ENCODE results near the gene GRID2. TPM values are rescaled to one million over a fixed set of nuclear protein-coding genes. Genes with fewer than 3 reads are reported as not detected.

GRID2 gene
- total RNA-seq, 2 experiments from 2014 or later = not detected

GRCh38 chr4:92733231-92733630 lies 429.5 kb downstream of the GRID2 start:
- Mint-ChIP-seq H3K27ac (no peak overlapping the region), H3K36me3 (ENCODE audit: low read depth) (no peaks in the 10 kb centered on the region), H3K27me3 (ENCODE audit: low read depth) (no peaks in the 10 kb centered on the region), H3K4me1 (ENCODE audit: low read depth) (no peaks in the 10 kb centered on the region), H3K4me3 (no peak overlapping the region), H3K9me3 (no peaks in the 10 kb centered on the region)
- CTCF ChIA-PET = no interaction called here
- DNase-seq = no peak
- intact Hi-C loops (cut with micrococcal nuclease) = no loop called here

GRCh38 chr4:92735025-92735665 lies 431.4 kb downstream of the GRID2 start:
- Mint-ChIP-seq H3K27ac (no peak overlapping the region), H3K9me3 (no peaks in the 10 kb centered on the region), H3K4me1 (ENCODE audit: low read depth) (no peaks in the 10 kb centered on the region), H3K4me3 (no peak overlapping the region), H3K27me3 (ENCODE audit: low read depth) (no peaks in the 10 kb centered on the region), H3K36me3 (ENCODE audit: low read depth) (no peaks in the 10 kb centered on the region)
- no peak for DNase-seq
- intact Hi-C loops (cut with micrococcal nuclease) = no loop called here
- CTCF ChIA-PET = no interaction called here

- no peak for DNase-seq
- H3K4me1 Mint-ChIP-seq (ENCODE audit: low read depth) = no peaks in the 10 kb centered on the region
- H3K27ac Mint-ChIP-seq = no peak overlapping the region
- no peaks in the 10 kb centered on the region for H3K36me3 Mint-ChIP-seq (ENCODE audit: low read depth)
- intact Hi-C loops (cut with micrococcal nuclease) = no loop called here
- no peak overlapping the region for H3K4me3 Mint-ChIP-seq
- CTCF ChIA-PET = no interaction called here
- H3K9me3 Mint-ChIP-seq = peaks cover 2% of the 10 kb centered on the region
- no peaks in the 10 kb centered on the region for H3K27me3 Mint-ChIP-seq (ENCODE audit: low read depth)
Observed at GRCh38 chr4:92760433-92760832, 456.7 kb downstream of the GRID2 start.

DNA sequence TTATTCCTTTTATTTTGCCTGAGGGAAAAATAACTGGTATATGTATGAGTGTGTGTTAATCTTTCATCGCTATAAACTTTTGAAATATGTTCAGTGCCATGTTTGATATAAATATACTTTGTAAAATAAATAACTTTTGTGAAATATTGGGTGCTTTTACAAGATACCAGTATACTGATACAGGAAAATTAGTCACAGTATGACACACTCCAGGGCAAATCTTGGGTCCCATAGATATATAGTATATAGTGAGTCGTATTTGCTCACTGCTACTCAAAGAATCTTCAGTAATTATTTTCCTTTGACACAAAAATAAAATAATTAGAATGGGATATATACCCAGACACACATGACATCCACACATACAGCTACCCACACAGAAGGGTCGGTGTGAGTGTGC lies 472.3 kb downstream of the GRID2 start:
- intact Hi-C loops (cut with micrococcal nuclease) = no loop called here
- H3K9me3 Mint-ChIP-seq = peaks cover 3% of the 10 kb centered on the region
- no peak overlapping the region for H3K27ac Mint-ChIP-seq
- H3K4me3 Mint-ChIP-seq = no peak overlapping the region
- no peak for DNase-seq
- H3K27me3 Mint-ChIP-seq (ENCODE audit: low read depth) = no peaks in the 10 kb centered on the region
- H3K36me3 Mint-ChIP-seq (ENCODE audit: low read depth) = no peaks in the 10 kb centered on the region
- CTCF ChIA-PET = no interaction called here
- H3K4me1 Mint-ChIP-seq (ENCODE audit: low read depth) = no peaks in the 10 kb centered on the region

DNA sequence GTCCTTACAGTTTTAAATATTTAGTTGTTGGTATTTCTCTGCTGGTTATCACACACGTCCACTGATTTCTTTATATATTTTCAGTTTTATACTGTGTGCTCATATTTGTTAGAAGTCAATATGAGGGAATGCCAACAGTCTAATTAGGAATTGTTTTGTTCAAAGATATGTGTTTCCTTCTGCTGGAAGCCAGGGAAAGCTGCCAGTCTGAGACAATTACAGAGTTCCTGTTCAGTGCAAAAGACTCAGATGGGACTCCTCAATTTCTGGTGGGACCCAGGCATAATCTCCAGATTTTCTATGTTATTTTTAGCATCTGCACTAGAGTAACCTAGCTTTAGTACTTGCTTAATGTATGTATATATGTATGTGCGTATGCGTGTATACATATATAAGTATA lies 486.0 kb downstream of the GRID2 start:
- H3K4me1 Mint-ChIP-seq (ENCODE audit: low read depth) = no peaks in the 10 kb centered on the region
- CTCF ChIA-PET = no interaction called here
- H3K27me3 Mint-ChIP-seq (ENCODE audit: low read depth) = no peaks in the 10 kb centered on the region
- intact Hi-C loops (cut with micrococcal nuclease) = no loop called here
- no peaks in the 10 kb centered on the region for H3K36me3 Mint-ChIP-seq (ENCODE audit: low read depth)
- no peak overlapping the region for H3K27ac Mint-ChIP-seq
- DNase-seq = no peak
- no peaks in the 10 kb centered on the region for H3K9me3 Mint-ChIP-seq
- H3K4me3 Mint-ChIP-seq = no peak overlapping the region

GRCh38 chr4:92791871-92792440 lies 488.2 kb downstream of the GRID2 start:
- H3K27ac Mint-ChIP-seq = no peak overlapping the region
- no peak for DNase-seq
- no peaks in the 10 kb centered on the region for H3K4me1 Mint-ChIP-seq (ENCODE audit: low read depth)
- H3K36me3 Mint-ChIP-seq (ENCODE audit: low read depth) = no peaks in the 10 kb centered on the region
- peaks cover 3% of the 10 kb centered on the region for H3K9me3 Mint-ChIP-seq
- no peak overlapping the region for H3K4me3 Mint-ChIP-seq
- CTCF ChIA-PET = no interaction called here
- intact Hi-C loops (cut with micrococcal nuclease) = no loop called here
- H3K27me3 Mint-ChIP-seq (ENCODE audit: low read depth) = no peaks in the 10 kb centered on the region

DNA sequence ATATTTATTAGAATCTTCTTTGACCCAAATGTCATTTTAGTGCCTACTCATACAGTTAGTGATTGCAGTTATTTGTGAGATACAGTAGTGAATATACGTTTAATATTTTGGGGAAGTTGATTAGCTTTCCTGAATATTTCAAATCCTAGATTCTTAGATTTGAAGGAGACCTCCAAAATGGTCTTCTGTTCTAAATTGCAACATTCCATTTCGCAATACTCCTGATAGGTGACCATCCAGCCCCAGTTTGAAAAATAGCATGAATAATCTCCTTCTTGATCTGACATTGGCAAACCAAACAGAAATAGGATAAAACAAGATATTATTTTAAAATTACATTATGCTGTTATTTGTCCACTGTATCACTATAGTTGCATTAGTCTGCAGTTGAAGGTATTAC lies 505.6 kb downstream of the GRID2 start:
- Mint-ChIP-seq H3K4me1 (ENCODE audit: low read depth) (no peaks in the 10 kb centered on the region), H3K27me3 (ENCODE audit: low read depth) (no peaks in the 10 kb centered on the region), H3K36me3 (ENCODE audit: low read depth) (no peaks in the 10 kb centered on the region), H3K4me3 (no peak overlapping the region), H3K9me3 (no peaks in the 10 kb centered on the region), H3K27ac (no peak overlapping the region)
- DNase-seq = no peak
- CTCF ChIA-PET = no interaction called here
- intact Hi-C loops (cut with micrococcal nuclease) = no loop called here

DNA sequence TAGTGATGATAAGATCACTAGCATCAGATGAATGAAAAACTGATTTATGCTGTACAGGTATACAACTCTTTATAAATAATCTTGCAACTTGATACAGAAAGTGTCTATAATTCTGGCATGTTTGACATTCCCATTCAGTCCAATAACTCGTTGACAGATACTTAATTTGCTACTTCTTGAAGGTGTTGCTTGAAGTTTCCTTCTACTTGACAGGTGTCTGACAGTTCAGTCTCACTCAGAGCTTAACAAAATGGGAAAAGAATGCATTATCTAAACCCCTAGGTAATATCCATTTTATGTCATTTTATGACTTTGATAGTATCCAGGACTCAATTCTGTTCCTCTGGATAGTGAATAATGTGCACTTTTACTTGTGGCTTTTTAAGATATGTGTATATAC lies 508.9 kb downstream of the GRID2 start:
- Mint-ChIP-seq H3K27ac (no peak overlapping the region), H3K4me3 (no peak overlapping the region), H3K27me3 (ENCODE audit: low read depth) (no peaks in the 10 kb centered on the region), H3K9me3 (no peaks in the 10 kb centered on the region), H3K4me1 (ENCODE audit: low read depth) (no peaks in the 10 kb centered on the region), H3K36me3 (ENCODE audit: low read depth) (no peaks in the 10 kb centered on the region)
- CTCF ChIA-PET = no interaction called here
- DNase-seq = no peak
- intact Hi-C loops (cut with micrococcal nuclease) = no loop called here

GRCh38 chr4:92814677-92815076 lies 510.9 kb downstream of the GRID2 start:
- H3K36me3 Mint-ChIP-seq (ENCODE audit: low read depth) = no peaks in the 10 kb centered on the region
- H3K9me3 Mint-ChIP-seq = no peaks in the 10 kb centered on the region
- intact Hi-C loops (cut with micrococcal nuclease) = no loop called here
- no peaks in the 10 kb centered on the region for H3K4me1 Mint-ChIP-seq (ENCODE audit: low read depth)
- H3K27ac Mint-ChIP-seq = no peak overlapping the region
- H3K27me3 Mint-ChIP-seq (ENCODE audit: low read depth) = no peaks in the 10 kb centered on the region
- CTCF ChIA-PET = no interaction called here
- no peak overlapping the region for H3K4me3 Mint-ChIP-seq
- no peak for DNase-seq

DNA sequence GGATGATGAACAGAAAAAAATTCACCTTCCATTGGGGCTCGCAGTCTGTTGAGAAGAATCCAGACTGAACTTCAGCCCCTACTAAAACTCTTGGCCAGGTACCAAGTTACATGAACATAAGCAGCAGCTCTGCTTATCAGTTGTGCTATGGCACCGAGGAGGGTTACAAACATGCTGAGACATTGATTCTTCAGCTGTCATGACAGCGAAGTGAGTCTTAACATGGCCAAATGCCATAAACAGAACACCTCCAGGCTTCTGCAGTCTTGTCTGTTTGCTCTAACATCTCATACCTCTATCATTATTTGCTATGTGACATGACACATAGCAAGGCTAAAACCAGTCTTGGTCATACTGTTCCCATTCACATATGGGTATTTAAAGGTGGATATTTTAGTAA lies 521.5 kb downstream of the GRID2 start:
- Mint-ChIP-seq H3K4me1 (ENCODE audit: low read depth) (no peaks in the 10 kb centered on the region), H3K36me3 (ENCODE audit: low read depth) (no peaks in the 10 kb centered on the region)

DNA sequence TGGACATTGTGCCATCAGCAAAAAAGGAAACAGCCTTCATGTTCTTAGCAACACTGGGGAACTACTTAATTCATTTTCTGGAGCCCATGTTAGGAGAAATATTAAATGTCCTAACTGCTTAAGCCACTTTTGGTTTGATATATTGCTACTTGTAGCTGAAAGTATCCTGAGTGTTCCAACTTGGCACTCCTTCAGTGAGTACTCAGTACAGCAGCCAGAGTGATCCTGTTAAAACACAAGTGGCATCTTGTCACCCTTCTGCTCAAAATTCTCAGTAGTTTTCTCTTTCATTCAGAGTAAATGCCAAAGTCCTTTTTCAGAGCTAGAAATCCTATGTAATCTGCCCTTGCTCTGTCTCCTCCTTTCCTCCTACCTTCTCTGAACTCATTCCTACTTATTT lies 522.0 kb downstream of the GRID2 start:
- H3K36me3 Mint-ChIP-seq (ENCODE audit: low read depth) = no peaks in the 10 kb centered on the region
- DNase-seq = no peak
- H3K4me3 Mint-ChIP-seq = no peak overlapping the region
- H3K4me1 Mint-ChIP-seq (ENCODE audit: low read depth) = no peaks in the 10 kb centered on the region
- CTCF ChIA-PET = no interaction called here
- H3K9me3 Mint-ChIP-seq = peaks cover 2% of the 10 kb centered on the region
- H3K27ac Mint-ChIP-seq = no peak overlapping the region
- intact Hi-C loops (cut with micrococcal nuclease) = no loop called here
- H3K27me3 Mint-ChIP-seq (ENCODE audit: low read depth) = no peaks in the 10 kb centered on the region

More for the DNA sequence above, 521.5 kb downstream of the GRID2 start:
- H3K27me3 Mint-ChIP-seq (ENCODE audit: low read depth) = no peaks in the 10 kb centered on the region
- DNase-seq = no peak
- H3K4me3 Mint-ChIP-seq = no peak overlapping the region
- intact Hi-C loops (cut with micrococcal nuclease) = no loop called here
- H3K9me3 Mint-ChIP-seq = peaks cover 2% of the 10 kb centered on the region
- H3K27ac Mint-ChIP-seq = no peak overlapping the region
- CTCF ChIA-PET = no interaction called here

GRCh38 chr4:92830771-92831170 lies 527.0 kb downstream of the GRID2 start:
- no peaks in the 10 kb centered on the region for H3K4me1 Mint-ChIP-seq (ENCODE audit: low read depth)

DNA sequence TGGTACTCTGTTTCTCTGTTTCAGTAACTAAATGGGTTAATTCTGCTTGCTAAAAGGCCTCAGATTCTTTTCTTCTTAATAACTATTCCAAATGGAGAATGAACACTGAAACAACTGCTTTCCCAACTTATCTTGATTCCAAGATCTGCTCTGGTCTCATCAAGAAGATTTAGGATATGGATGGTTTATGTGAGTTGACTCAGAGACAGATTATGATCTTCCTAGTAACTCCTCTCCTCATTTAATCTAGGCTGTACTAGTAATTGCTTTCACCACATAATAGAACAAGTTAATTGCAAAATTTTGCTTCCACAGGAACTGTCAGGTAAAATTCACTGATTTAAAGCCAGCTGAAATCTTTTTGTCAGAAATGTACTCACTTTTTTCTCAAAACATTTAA lies 537.1 kb downstream of the GRID2 start:
- Mint-ChIP-seq H3K27me3 (ENCODE audit: low read depth) (no peaks in the 10 kb centered on the region), H3K27ac (no peak overlapping the region), H3K9me3 (no peaks in the 10 kb centered on the region), H3K4me1 (ENCODE audit: low read depth) (no peaks in the 10 kb centered on the region), H3K4me3 (no peak overlapping the region), H3K36me3 (ENCODE audit: low read depth) (no peaks in the 10 kb centered on the region)
- intact Hi-C loops (cut with micrococcal nuclease) = no loop called here
- DNase-seq = no peak
- CTCF ChIA-PET = no interaction called here

More at GRCh38 chr4:92830771-92831170, 527.0 kb downstream of the GRID2 start:
- Mint-ChIP-seq H3K27ac (no peak overlapping the region), H3K4me3 (no peak overlapping the region), H3K27me3 (ENCODE audit: low read depth) (no peaks in the 10 kb centered on the region), H3K9me3 (peaks cover 4% of the 10 kb centered on the region), H3K36me3 (ENCODE audit: low read depth) (no peaks in the 10 kb centered on the region)
- CTCF ChIA-PET = no interaction called here
- intact Hi-C loops (cut with micrococcal nuclease) = no loop called here
- no peak for DNase-seq
